RWPE2 (cell line): ENCODE data around the gene ZFP2.

Experiments used
- ATAC-seq: fragments of 200-7000 bp; cut with Tn5 transposase; 3 replicates; pipeline ENCODE4 v1.9.1; 2021; ENCODE audit warnings: low read depth
- DNase-seq: peaks from one replicate; pipeline ENCODE4 v3.0.0-alpha.2; 2020; ENCODE audit warnings: low spot score
- H3K27ac ChIP-seq: fragments of 450-650 bp; 2 replicates; pipeline ENCODE4 v1.5.1; 2017; ENCODE audit warnings: mild to moderate bottlenecking; ENCODE audit not compliant: poor library complexity, severe bottlenecking
- H3K27me3 ChIP-seq: fragments of 250-450 bp; sonication (Bioruptor Pico); 2 replicates; pipeline ENCODE4 v1.5.1; 2021; ENCODE audit warnings: mild to moderate bottlenecking, moderate library complexity; ENCODE audit not compliant: insufficient read depth, poor library complexity, severe bottlenecking
- H3K36me3 ChIP-seq: fragments of 250-450 bp; sonication (Bioruptor Pico); 2 replicates; pipeline ENCODE4 v1.5.1; 2020; ENCODE audit warnings: low read depth, mild to moderate bottlenecking, moderate library complexity
- H3K4me1 ChIP-seq: fragments of 250-450 bp; sonication (Bioruptor Pico); 2 replicates; pipeline ENCODE4 v1.5.1; 2021; ENCODE audit warnings: mild to moderate bottlenecking, moderate library complexity; ENCODE audit not compliant: insufficient read depth, poor library complexity, severe bottlenecking
- H3K4me3 ChIP-seq: fragments of 250-450 bp; sonication (Bioruptor Pico); 2 replicates; pipeline ENCODE4 v1.5.1; 2021; ENCODE audit warnings: mild to moderate bottlenecking, moderate library complexity; ENCODE audit not compliant: severe bottlenecking
- H3K9me3 ChIP-seq: fragments of 250-450 bp; sonication (Bioruptor Pico); 2 replicates; pipeline ENCODE4 v1.5.1; 2021; ENCODE audit warnings: mild to moderate bottlenecking, moderate library complexity; ENCODE audit not compliant: severe bottlenecking
- CTCF ChIP-seq: fragments of 450-650 bp; IDR thresholded peaks from one replicate; pipeline ENCODE4 v1.5.1; 2017; ENCODE audit warnings: mild to moderate bottlenecking, moderate library complexity; ENCODE audit not compliant: poor library complexity, severe bottlenecking

Gene ZFP2

DNA sequence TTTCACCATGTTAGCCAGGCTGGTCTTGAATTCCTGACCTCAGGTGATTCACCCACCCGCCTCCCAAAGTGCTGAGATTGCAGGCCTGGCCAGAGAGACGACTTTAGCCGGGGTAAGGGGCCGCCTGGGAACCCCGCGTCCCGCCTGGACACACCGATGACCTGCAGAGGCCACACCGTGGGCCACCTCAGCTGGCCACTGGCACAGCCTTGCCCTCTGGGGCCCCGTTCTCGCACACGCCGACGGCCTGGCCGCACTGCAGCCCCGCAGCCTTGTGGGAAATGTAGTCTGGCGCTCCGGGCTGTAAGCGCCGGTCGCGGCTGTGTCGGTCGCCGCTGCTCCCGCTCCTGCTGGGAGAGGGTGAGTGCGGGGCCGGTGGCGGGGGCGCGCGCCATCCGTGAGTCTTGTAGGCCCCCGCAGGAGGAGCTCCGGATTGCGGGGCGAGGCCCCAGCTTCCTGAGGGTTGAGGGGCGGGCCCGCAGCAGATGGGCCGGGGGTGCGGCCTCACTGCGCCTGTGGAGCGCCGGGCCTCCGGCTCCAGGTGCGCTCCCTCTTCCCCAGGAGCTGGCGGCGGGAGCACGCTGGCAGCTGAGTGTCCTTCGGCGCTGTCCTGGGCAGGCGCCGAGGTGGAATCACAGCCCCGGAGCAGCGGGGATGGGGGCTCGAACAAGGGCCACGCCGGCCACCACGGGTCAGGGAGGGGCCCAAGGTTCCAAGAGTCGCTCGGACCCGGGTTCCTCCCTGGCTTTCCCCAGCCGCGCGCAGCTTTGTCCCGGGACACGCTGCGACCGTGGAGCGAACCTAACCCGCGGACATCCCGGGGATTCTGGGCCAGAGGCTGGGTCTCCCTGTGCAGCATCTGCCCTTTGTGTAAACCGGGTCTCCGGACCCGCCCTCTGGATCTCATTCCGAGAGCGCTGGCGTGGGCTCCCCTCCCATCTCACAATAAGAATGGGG lies at the start of gene ZFP2:
Gene ZFP2, plus strand, starts transcription at position 299 of the 957 bp plus-strand sequence. CDS start 35,401 bp downstream, outside the sequence.
- Histone ChIP-seq H3K4me3 (peak within 1 kb of the TSS; percentile 73), H3K36me3 (no peaks in the 10 kb centered on the region), H3K27ac (no peak within 1 kb of the TSS), H3K4me1 (no peaks in the 10 kb centered on the region), H3K27me3 (no peaks in the 10 kb centered on the region), H3K9me3 (peaks cover 2% of the 10 kb centered on the region)
- TF ChIP-seq CTCF, result no peak
- ATAC-seq (peak; percentile 92), DNase-seq (no peak)

DNA sequence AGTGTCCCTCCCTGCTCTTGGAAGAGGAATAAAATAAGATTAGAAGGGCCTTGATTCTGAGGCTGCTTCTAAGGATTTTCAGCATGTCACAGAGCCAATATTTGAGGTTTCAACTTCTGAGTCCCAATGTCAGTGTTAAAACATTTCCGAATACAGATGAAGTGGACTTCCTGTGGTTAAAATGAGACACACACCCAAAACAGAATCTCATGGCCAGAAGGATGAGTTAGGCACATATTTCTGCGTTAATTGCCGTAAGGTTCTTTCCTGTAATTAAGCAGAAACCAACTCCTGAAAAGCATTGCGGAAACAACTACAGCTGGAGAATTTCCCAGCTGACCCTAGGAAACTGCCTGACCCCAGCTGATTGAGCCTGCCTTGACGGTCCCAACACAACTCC lies 46.4 kb upstream of the ZFP2 start:
- no peaks in the 10 kb centered on the region for H3K36me3 ChIP-seq

GRCh38 chr5:178851951-178852350 lies 43.8 kb upstream of the ZFP2 start:
- no peak for TF ChIP-seq CTCF
- Histone ChIP-seq H3K27me3 (no peaks in the 10 kb centered on the region), H3K4me3 (no peak overlapping the region), H3K4me1 (no peaks in the 10 kb centered on the region), H3K27ac (no peak overlapping the region), H3K9me3 (no peaks in the 10 kb centered on the region), H3K36me3 (no peaks in the 10 kb centered on the region)
- ATAC-seq, result no peak
- DNase-seq, result no peak

More for the DNA sequence above, 46.4 kb upstream of the ZFP2 start:
- Histone ChIP-seq H3K4me1 (no peaks in the 10 kb centered on the region), H3K4me3 (no peak overlapping the region), H3K9me3 (no peaks in the 10 kb centered on the region), H3K27ac (no peak overlapping the region), H3K27me3 (no peaks in the 10 kb centered on the region)
- TF ChIP-seq CTCF, result no peak
- ATAC-seq (no peak), DNase-seq (no peak)

DNA sequence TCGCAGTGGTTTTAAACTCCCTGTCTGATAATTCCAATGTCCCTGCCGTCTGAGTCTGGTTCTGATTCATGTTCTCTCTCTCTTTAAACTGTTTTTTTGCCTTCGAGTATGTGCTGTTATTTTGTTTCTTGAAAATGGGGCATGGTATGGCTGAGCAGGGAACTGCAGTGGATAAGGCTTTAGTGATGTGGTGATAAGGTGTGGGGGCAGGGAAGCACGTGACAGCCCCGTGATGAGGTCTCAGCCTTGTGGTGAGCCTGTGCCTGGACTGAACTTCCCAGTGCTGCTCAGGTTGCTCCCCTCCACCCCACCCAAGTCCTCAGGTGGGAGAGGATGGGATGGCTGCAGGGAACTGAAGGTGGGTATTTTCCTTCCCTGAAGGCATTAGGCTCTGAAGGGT lies 41.4 kb upstream of the ZFP2 start:
- no peak for ATAC-seq
- peaks cover 2% of the 10 kb centered on the region for H3K4me1 ChIP-seq
- H3K27ac ChIP-seq, result no peak overlapping the region
- no peak for TF ChIP-seq CTCF
- no peak for DNase-seq
- no peaks in the 10 kb centered on the region for H3K27me3 ChIP-seq
- H3K4me3 ChIP-seq, result no peak overlapping the region
- H3K9me3 ChIP-seq, result no peaks in the 10 kb centered on the region
- H3K36me3 ChIP-seq, result no peaks in the 10 kb centered on the region
